Adrenal gland (tissue), 12 donors: Measurements from ENCODE around the gene AHI1. TPM values are rescaled to one million over a fixed set of nuclear protein-coding genes. Genes with fewer than 3 reads are reported as not detected.

ENCODE experiments used
- DNase-seq, 7 donors: peaks; one replicate each; pipeline ENCODE4 v3.0.0-alpha.2; 2019 to 2020
- H3K27ac ChIP-seq, 5 donors: fragments of 200-600 bp; sonication (generic) in 4 of 5; 1 replicate in 3 of 5; 2 replicates in 2 of 5; pipeline versions ENCODE4 v1.5.1 to v1.8.0; 2016 to 2020; ENCODE audit warnings: mild to moderate bottlenecking in 1 of 5
- H3K27me3 ChIP-seq: fragments of 200-600 bp; 2 replicates; pipeline ENCODE4 v1.8.0; 2021
- H3K36me3 ChIP-seq, 2 donors: fragments of 200-600 bp; replicated peaks in 1 of 2; 1 replicate in 1 of 2; 2 replicates in 1 of 2; pipeline versions ENCODE4 v1.5.1 to v1.8.0; 2018 to 2022
- H3K4me1 ChIP-seq, 2 donors: fragments of 200-600 bp; replicated peaks in 1 of 2; 1 replicate in 1 of 2; 2 replicates in 1 of 2; pipeline versions ENCODE4 v1.5.1 to v1.8.0; 2018 to 2021
- H3K4me3 ChIP-seq, 4 donors: fragments of 200-600 bp; sonication (generic) in 3 of 4; one replicate each; pipeline ENCODE4 v1.5.1; 2016 to 2018
- H3K9me3 ChIP-seq, 3 donors: fragments of 200-600 bp; sonication (generic) in 1 of 3; replicated peaks in 1 of 3; 1 replicate in 2 of 3; 2 replicates in 1 of 3; pipeline versions ENCODE4 v1.5.1 to v1.8.0; 2016 to 2021
- CTCF ChIP-seq, 6 experiments: fragments of 450-650 bp in 4 of 6; fragments of 200-600 bp in 2 of 6; sonication (generic) in 1 of 6; IDR thresholded peaks; 1 replicate in 5 of 6; 2 replicates in 1 of 6; pipeline versions ENCODE4 v1.5.1 to v1.8.0; 2016 to 2021; ENCODE audit warnings: antibody characterized with exemption in 6 of 6, mild to moderate bottlenecking in 2 of 6, moderate library complexity in 1 of 6
- POLR2A ChIP-seq, 2 donors: fragments of 450-650 bp; IDR thresholded peaks; one replicate each; pipeline ENCODE4 v1.6.1; 2017; ENCODE audit warnings: antibody characterized with exemption in 2 of 2, mild to moderate bottlenecking in 2 of 2, moderate library complexity in 1 of 2
- WGBS, 4 donors: extraction: QIAGEN DNeasy Blood & Tissue Kit in 2 of 4; methylation state at CpG; one replicate each; pipeline versions ENCODE4 v1.1.5 to v1.1.7; 2013 to 2017; 5-methylcytosine and 5-hydroxymethylcytosine counted together
- intact Hi-C, 2 donors: fragments of 100-400 bp; cut with DNase I; formaldehyde crosslinking; loops; one replicate each; pipeline versions ENCODE4 v1.14.1 to v1.15.0; 2022 to 2023
- polyA plus RNA-seq, 3 donors: library from polyadenylated mRNA; stranded (reverse); fragments of 200-250 nt in 2 of 3; fragments of 350-450 nt in 1 of 3; fragmentation: Illumina TruSeq in 1 of 3; extraction: RNeasy Lipid Tissue Mini Kit (QIAGEN cat#74804) in 1 of 3; gene quantifications; one replicate each; pipeline ENCODE4 v1.2.3, GENCODE V29; 2013 to 2014
- total RNA-seq, 9 donors: library from RNA; depleted of rRNA in 4 of 9; stranded (reverse); fragments of >200 nt in 4 of 9; fragments of 120-200 nt in 1 of 9; fragmentation: NEBNext Ultra II Directional in 1 of 9; extraction: Animal tissue kit (Norgen Biotek cat#: 25700) in 1 of 9; gene quantifications; one replicate each; pipeline versions ENCODE4 v1.1.0 to v1.2.4, GENCODE V29; 2013 to 2023
- donor health status: healthy with polysubstance abuse.
- donor health status: Bipolar disorder and iron deficiency.
- donor health status: DM: yes; HTN: yes; CAD: no.
- donor health status: DM: no; HTN: no; CAD: no.
- donor health status: DM: no; HTN: no; CAD: no.
- donor health status: DM: yes; HTN: yes; CAD: no.

AHI1 gene
- total and polyA plus RNA-seq, 12 donors, result 9.2 to 68.7 (median 35.4) TPM

GRCh38 chr6:135532559-135532958, 35.0 kb upstream of the AHI1 start:
- Histone ChIP-seq H3K9me3 (no peaks in the 10 kb centered on the region), H3K27me3 (no peaks in the 10 kb centered on the region), H3K27ac (no peak overlapping the region), H3K4me3 (no peak overlapping the region), H3K36me3 (no peaks in the 10 kb centered on the region), H3K4me1 (peaks cover 0 to 4% of the 10 kb centered on the region in 2 donors)
- 68 to 80% (median 71%) methylated on average over 1 of the region's 1 CpG for WGBS, 4 donors
- intact Hi-C loops, result loop anchor here (10.0 kb wide), 2 partner anchors 692 to 782 kb away; no protein-coding TSS in a partner anchor
- TF ChIP-seq POLR2A (IDR thresholded peaks at IDR 0.05), result no peak
- no peak for TF ChIP-seq CTCF (IDR thresholded peaks at IDR 0.05)
- no peak for DNase-seq

- intact Hi-C loops, result loop anchor here (10.0 kb wide), 2 partner anchors 693 to 783 kb away; no protein-coding TSS in a partner anchor
- TF ChIP-seq POLR2A (IDR thresholded peaks at IDR 0.05), result no peak
- 93 to 96% (median 95%) methylated on average over 2 of the region's 2 CpGs for WGBS, 4 donors
These were observed 34.5 kb upstream of the AHI1 start for GRCh38 chr6:135531954-135532490.

GRCh38 chr6:135530113-135530512, 32.6 kb upstream of the AHI1 start:
- Histone ChIP-seq H3K9me3 (no peaks in the 10 kb centered on the region), H3K4me3 (no peak overlapping the region), H3K27me3 (no peaks in the 10 kb centered on the region), H3K27ac (no peak overlapping the region), H3K36me3 (no peaks in the 10 kb centered on the region), H3K4me1 (no peaks in the 10 kb centered on the region)
- DNase-seq, result no peak
- WGBS, 4 donors, result 57 to 97% (median 79%) methylated on average over 1 of the region's 1 CpG
- TF ChIP-seq POLR2A (IDR thresholded peaks at IDR 0.05) (no peak), CTCF (IDR thresholded peaks at IDR 0.05) (no peak)
- intact Hi-C loops, result loop anchor here (10.0 kb wide), 2 partner anchors 695 to 785 kb away; no protein-coding TSS in a partner anchor

More at GRCh38 chr6:135531954-135532490, 34.5 kb upstream of the AHI1 start:
- no peak overlapping the region for H3K4me3 ChIP-seq
- H3K36me3 ChIP-seq, result no peaks in the 10 kb centered on the region
- DNase-seq, result no peak
- H3K27ac ChIP-seq, result no peak overlapping the region
- H3K27me3 ChIP-seq, result no peaks in the 10 kb centered on the region
- H3K9me3 ChIP-seq, result no peaks in the 10 kb centered on the region
- H3K4me1 ChIP-seq, result peaks cover 0 to 4% of the 10 kb centered on the region in 2 donors

GRCh38 chr6:135527960-135528249, 30.4 kb upstream of the AHI1 start:
- DNase-seq, result no peak
- intact Hi-C loops, result no loop called here
- TF ChIP-seq CTCF (IDR thresholded peaks at IDR 0.05) (no peak), POLR2A (IDR thresholded peaks at IDR 0.05) (no peak)
- no peaks in the 10 kb centered on the region for H3K4me1 ChIP-seq
- no peaks in the 10 kb centered on the region for H3K9me3 ChIP-seq
- H3K27me3 ChIP-seq, result no peaks in the 10 kb centered on the region
- H3K4me3 ChIP-seq, result no peak overlapping the region
- H3K36me3 ChIP-seq, result no peaks in the 10 kb centered on the region
- H3K27ac ChIP-seq, result no peak overlapping the region
